H4 (cell line): ENCODE measurements around the gene DPH6. TPM values are rescaled to one million over a fixed set of nuclear protein-coding genes. Genes with fewer than 3 reads are reported as not detected.
"Not testable (repeated sequence)": the region's sequence is repeated elsewhere in the genome, so short reads cannot be mapped to it uniquely, and the experiment has no call there.

Experiments used
- DNase-seq: peaks from one replicate; pipeline ENCODE4 v3.0.0-alpha.2; 2015; ENCODE audit warnings: low spot score
- total RNA-seq: library from RNA; depleted of rRNA; stranded (reverse); fragments of >200 nt; shearing (Covaris generic); gene quantifications from 2 replicates; pipeline ENCODE4 v1.2.3, GENCODE V29; 2014

Gene DPH6
- total RNA-seq, 1 experiment from 2014 or later, result 36.9 TPM

DNA sequence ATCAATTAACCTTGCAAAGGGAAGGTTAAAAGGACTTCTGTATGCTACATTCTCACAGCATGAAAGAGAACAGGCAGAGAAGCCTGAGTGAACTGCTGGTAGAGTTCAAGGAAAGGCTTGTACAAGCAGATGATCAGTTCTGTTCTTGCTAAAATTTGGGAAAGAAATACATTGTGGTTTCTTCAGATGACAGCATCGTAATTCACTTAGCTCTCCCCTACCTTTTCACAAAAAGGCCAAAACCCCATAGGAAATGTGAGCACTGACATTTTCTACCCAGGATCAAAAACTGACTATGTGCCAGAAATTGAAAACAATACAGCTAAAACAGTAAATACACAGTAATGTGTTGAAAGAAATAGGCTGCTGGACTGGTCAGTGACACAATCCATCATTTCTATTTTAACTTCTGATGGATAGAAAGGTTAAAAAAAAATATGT is 216.4 kb downstream of the DPH6 start:
- DNase-seq, result no peak

- DNase-seq, result not testable (repeated sequence)
These were observed 217.1 kb downstream of the DPH6 start for GRCh38 chr15:35328836-35329235.

DNA sequence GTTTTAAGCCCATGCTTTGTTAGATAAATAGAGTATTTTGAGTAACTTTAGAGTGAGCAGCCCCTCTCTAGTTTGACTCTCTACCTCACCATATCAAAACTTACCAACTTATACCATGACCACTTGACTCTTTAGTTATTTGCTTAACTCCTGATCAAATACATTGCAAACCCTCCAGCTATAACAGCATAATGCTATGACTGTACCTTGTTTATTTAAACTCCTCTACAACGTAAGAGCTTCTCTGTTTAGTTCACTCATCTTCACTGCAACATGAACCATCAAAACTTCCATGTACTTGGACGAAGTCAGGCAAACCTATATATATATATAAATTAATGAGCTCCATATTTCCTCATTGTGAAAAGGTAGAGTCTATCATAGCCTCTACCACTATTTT is 218.2 kb downstream of the DPH6 start:
- no peak for DNase-seq

- DNase-seq, result no peak
These were observed 220.5 kb downstream of the DPH6 start for GRCh38 chr15:35325374-35325941.

DNA sequence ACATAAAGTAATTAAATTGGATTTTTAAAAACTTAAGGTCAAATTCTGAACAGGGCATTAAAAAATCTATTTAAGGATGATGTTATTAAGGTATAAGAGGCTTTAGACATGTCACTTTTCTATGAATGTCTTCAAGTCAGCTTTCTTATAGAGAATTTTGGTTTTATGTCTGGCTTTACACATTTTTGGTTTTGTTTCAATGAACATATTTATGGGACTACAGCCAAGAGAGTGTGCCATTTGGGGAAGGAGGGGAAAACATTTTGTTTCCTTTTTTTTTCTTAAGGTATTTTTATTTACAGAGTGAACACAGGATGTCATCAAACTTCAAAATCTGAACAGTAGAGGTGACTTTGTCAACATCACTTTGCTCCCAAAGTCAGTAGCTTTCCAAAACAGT is 222.8 kb downstream of the DPH6 start:
- DNase-seq, result no peak

GRCh38 chr15:35321926-35322325 is 224.0 kb downstream of the DPH6 start:
- DNase-seq, result no peak

DNA sequence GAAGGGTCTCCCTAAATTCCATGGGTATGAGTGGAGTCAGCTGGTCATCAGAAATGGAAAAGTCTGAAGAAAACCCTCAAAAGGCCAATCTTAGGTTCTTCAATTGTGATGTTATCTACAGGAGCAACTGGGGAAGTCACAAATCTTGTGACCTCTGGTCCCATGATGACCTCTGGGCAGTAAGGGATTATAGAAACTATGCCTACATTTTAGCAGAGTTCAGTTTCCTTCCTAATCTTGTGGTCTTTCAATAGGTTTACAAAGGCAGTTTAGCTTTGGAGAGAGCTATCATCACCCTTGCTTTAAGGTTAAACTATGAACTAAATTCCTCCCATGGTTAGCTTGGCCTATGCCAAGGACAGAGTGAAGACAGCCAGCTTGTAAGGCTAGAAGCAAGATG is 225.1 kb downstream of the DPH6 start:
- DNase-seq, result no peak
